Thyroid gland (tissue), 4 donors: ENCODE measurements around the gene LMX1B. TPM values are rescaled to one million over a fixed set of nuclear protein-coding genes. Genes with fewer than 3 reads are reported as not detected.

ENCODE experiments used
- DNase-seq, 2 donors: peaks; one replicate each; pipeline ENCODE4 v3.0.0-alpha.2; 2019
- H3K27ac ChIP-seq, 3 donors: fragments of 200-600 bp; sonication (generic); 1 replicate in 2 of 3; 2 replicates in 1 of 3; pipeline ENCODE4 v1.5.1; 2016 to 2019; ENCODE audit warnings: mild to moderate bottlenecking in 1 of 3, moderate library complexity in 1 of 3
- H3K27me3 ChIP-seq: fragments of 200-600 bp; sonication (generic); one replicate; pipeline ENCODE4 v1.5.1; 2019
- H3K36me3 ChIP-seq, 2 donors: fragments of 200-600 bp; sonication (generic); one replicate each; pipeline ENCODE4 v1.5.1; 2016 to 2019
- H3K4me1 ChIP-seq, 2 donors: fragments of 200-600 bp; sonication (generic); one replicate each; pipeline ENCODE4 v1.5.1; 2017 to 2019
- H3K4me3 ChIP-seq, 3 donors: fragments of 200-600 bp; sonication (generic); replicated peaks in 1 of 3; 1 replicate in 2 of 3; 2 replicates in 1 of 3; pipeline ENCODE4 v1.5.1; 2016; ENCODE audit warnings: mild to moderate bottlenecking in 1 of 3
- H3K9me3 ChIP-seq: fragments of 200-600 bp; sonication (generic); one replicate; pipeline ENCODE4 v1.5.1; 2017
- POLR2A ChIP-seq, 2 donors: fragments of 450-650 bp; IDR thresholded peaks; one replicate each; pipeline ENCODE4 v1.6.1; 2017; ENCODE audit warnings: antibody characterized with exemption in 2 of 2, mild to moderate bottlenecking in 2 of 2, moderate library complexity in 1 of 2
- WGBS, 2 donors: methylation state at CpG; one replicate each; pipeline ENCODE4 v1.1.5; 2017; 5-methylcytosine and 5-hydroxymethylcytosine counted together
- intact Hi-C: fragments of 100-400 bp; cut with DNase I; formaldehyde crosslinking; loops from one replicate; pipeline ENCODE4 v1.15.1; 2023
- total RNA-seq, 4 donors: library from RNA; depleted of rRNA; stranded (reverse); fragments of >200 nt; gene quantifications; one replicate each; pipeline ENCODE4 v1.2.3, GENCODE V29; 2016
- TF ChIP-seq, protein P1 (sequence below), 6 experiments: fragments of 200-600 bp in 3 of 6; fragments of 450-650 bp in 3 of 6; sonication (generic) in 3 of 6; IDR thresholded peaks; one replicate each; pipeline ENCODE4 v1.5.1; 2016 to 2019; ENCODE audit warnings: antibody characterized with exemption in 6 of 6, mild to moderate bottlenecking in 2 of 6, inconsistent platforms in 1 of 6, moderate library complexity in 1 of 6

The LMX1B gene
- total RNA-seq, 4 donors from 2014 or later, result 0.68 to 5.5 (median 1.7) TPM

DNA sequence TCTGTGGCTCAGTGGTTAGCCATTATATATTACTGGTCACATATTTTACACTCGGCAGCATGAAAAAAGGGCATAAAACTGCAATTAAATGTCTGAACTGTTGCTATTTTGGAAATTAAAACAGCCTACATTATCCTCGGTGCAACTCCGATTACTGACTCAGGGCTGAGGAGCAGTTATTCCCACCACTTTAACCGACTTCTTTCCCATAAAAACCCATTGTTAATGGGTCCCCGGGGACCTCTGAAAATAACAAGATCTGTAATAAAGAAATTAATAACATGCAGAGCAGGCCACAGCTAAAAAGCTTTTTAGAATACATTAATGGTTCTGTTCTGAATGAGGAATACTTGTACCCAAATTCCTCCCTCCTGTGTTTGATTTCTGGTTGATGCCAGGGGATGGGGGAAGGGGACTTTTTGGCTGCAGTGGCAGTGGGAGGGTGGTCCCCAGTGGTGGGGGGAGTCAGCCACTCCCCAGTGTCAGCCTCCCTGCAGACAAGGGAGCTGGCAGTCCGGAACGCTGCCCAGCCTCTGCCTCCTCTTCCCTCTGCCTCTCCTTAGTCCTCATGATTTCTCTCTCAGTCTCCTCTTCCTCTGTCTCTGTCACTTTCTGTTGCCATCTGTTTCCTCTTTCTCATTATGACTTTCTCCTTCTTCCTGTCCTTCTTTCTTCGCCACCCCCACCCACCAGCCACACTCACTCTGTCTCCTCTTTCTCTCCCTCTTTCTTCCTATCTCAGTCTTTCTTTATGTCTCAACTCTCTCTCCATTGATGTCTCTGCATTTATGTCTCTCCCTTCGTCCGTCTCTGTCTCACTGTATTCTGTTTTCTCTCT, 132.1 kb downstream of the LMX1B start:
- no peaks in the 10 kb centered on the region for H3K36me3 ChIP-seq
- intact Hi-C loops, result no loop called here
- no peak for DNase-seq

More for the DNA sequence above, 132.1 kb downstream of the LMX1B start:
- Histone ChIP-seq H3K9me3 (no peaks in the 10 kb centered on the region), H3K4me1 (no peaks in the 10 kb centered on the region), H3K4me3 (no peak overlapping the region), H3K27ac (no peak overlapping the region), H3K27me3 (no peaks in the 10 kb centered on the region)
- 60 to 68% methylated on average over 10 of the region's 10 CpGs for WGBS, 2 donors
- TF ChIP-seq, protein P1, sequence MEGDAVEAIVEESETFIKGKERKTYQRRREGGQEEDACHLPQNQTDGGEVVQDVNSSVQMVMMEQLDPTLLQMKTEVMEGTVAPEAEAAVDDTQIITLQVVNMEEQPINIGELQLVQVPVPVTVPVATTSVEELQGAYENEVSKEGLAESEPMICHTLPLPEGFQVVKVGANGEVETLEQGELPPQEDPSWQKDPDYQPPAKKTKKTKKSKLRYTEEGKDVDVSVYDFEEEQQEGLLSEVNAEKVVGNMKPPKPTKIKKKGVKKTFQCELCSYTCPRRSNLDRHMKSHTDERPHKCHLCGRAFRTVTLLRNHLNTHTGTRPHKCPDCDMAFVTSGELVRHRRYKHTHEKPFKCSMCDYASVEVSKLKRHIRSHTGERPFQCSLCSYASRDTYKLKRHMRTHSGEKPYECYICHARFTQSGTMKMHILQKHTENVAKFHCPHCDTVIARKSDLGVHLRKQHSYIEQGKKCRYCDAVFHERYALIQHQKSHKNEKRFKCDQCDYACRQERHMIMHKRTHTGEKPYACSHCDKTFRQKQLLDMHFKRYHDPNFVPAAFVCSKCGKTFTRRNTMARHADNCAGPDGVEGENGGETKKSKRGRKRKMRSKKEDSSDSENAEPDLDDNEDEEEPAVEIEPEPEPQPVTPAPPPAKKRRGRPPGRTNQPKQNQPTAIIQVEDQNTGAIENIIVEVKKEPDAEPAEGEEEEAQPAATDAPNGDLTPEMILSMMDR (IDR thresholded peaks at IDR 0.05), result no peak
- TF ChIP-seq POLR2A (IDR thresholded peaks at IDR 0.05), result no peak

Other genes with a start within 250 kb of the LMX1B start
- gene ZBTB43, start 191.1 kb downstream of the LMX1B start, total RNA-seq, result 10 to 100 TPM; 12.1 to 25.1 (median 13.5) TPM
- 10 to 100 TPM in 2 of 4 donors, 1 to 10 TPM in 2; 8.6 to 17.1 (median 12.0) TPM for gene ZBTB34, start 246.7 kb downstream of the LMX1B start, total RNA-seq